AG09309 (cell line): ENCODE measurements around the gene ENTPD7.
A peak's percentile ranks its signal among the peaks of the same experiment; 100 is the strongest.

Source experiments
- DNase-seq: peaks from one replicate; pipeline ENCODE4 v3.0.0-alpha.2; 2010; ENCODE audit warnings: low read depth
- H3K4me3 ChIP-seq: 2 replicates; pipeline ENCODE4 v1.5.1; 2011; ENCODE audit warnings: mild to moderate bottlenecking, low read depth, low read length, moderate library complexity; ENCODE audit not compliant: control insufficient read depth
- TF ChIP-seq, protein P1 (sequence below): IDR thresholded peaks from 2 replicates; pipeline ENCODE4 v1.5.1; 2011; ENCODE audit warnings: mild to moderate bottlenecking, low read depth, low read length, inconsistent platforms; ENCODE audit not compliant: insufficient read depth, control insufficient read depth; ENCODE audit errors: missing control alignments

The ENTPD7 gene

DNA sequence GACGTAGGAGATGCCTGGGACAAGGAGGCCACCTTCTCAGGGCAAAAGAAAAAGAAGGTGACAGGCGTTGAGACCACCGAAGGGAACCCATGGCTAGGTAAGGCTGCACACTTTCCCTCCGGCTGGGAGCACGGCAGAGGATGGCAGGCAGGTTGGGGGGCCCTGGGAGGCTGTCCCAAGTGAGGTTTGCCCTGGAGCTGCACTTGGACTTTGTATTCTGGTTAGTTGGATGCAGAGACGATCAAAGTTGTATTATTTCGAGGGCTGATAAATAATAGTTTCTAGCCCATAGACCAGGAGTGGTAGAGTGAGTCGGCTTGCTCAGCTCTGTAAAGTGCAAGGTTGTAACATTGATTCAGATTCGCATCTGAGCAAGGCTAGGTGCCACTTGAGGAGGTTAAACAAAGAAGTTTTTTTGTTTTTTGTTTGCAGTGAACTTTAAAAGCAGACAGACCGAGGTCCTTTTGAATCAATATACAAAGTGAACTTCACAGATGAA, 608 bp downstream of the ENTPD7 start:
- no peak for DNase-seq
- H3K4me3 ChIP-seq = peak overlapping the region; percentile 86
- TF ChIP-seq, protein P1, sequence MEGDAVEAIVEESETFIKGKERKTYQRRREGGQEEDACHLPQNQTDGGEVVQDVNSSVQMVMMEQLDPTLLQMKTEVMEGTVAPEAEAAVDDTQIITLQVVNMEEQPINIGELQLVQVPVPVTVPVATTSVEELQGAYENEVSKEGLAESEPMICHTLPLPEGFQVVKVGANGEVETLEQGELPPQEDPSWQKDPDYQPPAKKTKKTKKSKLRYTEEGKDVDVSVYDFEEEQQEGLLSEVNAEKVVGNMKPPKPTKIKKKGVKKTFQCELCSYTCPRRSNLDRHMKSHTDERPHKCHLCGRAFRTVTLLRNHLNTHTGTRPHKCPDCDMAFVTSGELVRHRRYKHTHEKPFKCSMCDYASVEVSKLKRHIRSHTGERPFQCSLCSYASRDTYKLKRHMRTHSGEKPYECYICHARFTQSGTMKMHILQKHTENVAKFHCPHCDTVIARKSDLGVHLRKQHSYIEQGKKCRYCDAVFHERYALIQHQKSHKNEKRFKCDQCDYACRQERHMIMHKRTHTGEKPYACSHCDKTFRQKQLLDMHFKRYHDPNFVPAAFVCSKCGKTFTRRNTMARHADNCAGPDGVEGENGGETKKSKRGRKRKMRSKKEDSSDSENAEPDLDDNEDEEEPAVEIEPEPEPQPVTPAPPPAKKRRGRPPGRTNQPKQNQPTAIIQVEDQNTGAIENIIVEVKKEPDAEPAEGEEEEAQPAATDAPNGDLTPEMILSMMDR = no peak

GRCh38 chr10:99660662-99661376, 1.5 kb downstream of the ENTPD7 start:
- DNase-seq = no peak
- peak overlapping the region; percentile 86 for H3K4me3 ChIP-seq
- TF ChIP-seq, protein P1 = no peak

DNA sequence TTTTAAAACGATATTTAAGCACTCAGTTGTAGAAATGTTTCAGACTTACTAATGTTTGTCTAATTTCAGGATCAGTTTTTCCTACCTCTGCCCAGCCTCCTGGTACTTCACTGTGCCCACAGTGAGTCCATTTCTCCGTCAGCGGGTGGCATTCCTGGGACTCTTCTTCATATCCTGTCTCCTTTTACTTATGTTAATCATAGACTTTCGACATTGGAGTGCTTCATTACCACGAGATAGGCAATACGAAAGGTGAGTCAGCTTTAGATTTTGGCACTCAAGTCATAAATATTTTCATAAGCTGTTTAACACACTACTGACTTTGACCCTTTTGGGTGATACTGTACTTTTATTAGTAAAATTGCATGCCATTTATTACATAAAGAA, 2.1 kb downstream of the ENTPD7 start:
- peak overlapping the region; percentile 9 for H3K4me3 ChIP-seq
- DNase-seq = peak; percentile 81

GRCh38 chr10:99665304-99665703, 6.0 kb downstream of the ENTPD7 start:
- TF ChIP-seq, protein P1 = no peak
- no peak overlapping the region for H3K4me3 ChIP-seq
- no peak for DNase-seq

More for the DNA sequence above, 2.1 kb downstream of the ENTPD7 start:
- TF ChIP-seq, protein P1 = no peak

DNA sequence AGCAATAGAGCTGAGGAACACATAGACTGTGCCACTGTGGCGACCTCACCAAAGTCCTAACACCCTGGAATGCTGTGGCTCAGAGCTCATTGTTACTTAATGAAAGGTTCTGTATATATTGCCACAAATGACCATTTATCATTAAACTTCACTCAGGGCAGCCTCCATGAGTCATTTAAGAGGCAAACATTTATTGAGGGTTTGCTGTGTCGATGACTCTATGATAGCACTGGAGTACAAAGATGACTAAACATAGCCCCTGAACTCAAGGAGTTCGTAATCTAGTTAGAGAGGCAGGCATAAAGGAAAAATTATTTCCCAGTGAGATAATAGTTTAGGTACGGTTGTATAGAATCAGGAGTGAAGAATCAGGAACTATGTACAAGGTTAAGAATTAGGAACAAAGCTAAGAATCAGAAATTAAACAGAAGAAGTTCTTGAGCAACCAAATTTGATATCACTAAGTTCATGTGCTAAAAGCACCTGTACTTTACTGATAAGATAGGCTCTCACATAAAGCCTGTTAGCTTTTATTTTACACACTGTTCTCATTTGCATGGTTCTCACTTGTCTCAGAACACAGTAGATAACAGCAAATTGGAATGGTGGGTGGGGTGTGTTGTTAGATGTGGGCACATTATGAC, 7.9 kb downstream of the ENTPD7 start:
- TF ChIP-seq, protein P1 = no peak
- H3K4me3 ChIP-seq = no peak overlapping the region
- no peak for DNase-seq

DNA sequence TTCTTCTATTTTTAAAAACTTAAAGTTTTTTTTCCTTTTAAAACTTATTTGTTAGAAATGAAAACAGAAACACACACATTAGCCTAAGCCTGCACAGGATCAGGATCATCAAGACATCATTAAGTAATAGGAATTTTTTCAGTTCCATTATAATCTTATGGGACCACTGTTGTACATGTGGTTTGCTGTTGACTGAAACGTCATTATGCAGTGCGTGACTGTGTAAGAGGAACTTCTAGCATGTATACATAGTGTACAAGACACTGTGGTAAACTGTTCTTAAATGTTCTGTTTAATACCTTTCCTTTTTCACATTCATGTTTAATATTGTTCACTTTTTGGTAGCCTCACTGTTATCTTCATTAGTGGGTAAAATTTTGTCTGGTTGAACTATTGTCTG, 12.1 kb downstream of the ENTPD7 start:
- no peak overlapping the region for H3K4me3 ChIP-seq
- DNase-seq = no peak
- TF ChIP-seq, protein P1 = no peak
